HepG2 (cell line): ENCODE data around the gene AP3B1. TPM values are rescaled to one million over a fixed set of nuclear protein-coding genes. Genes with fewer than 3 reads are reported as not detected.

Experiments
- ATAC-seq: fragments of 200-7000 bp; cut with Tn5 transposase; 3 replicates; pipeline ENCODE4 v1.9.1; 2020; ENCODE audit warnings: mild to moderate bottlenecking, moderate library complexity
- BruUV-seq: library from RNA; stranded (reverse); fragments of 400-500 nt; replicated peaks from 2 replicates; lab custom pipeline; 2021; lab: Mats Ljungman, UMichigan
- CTCF ChIA-PET: fragments of 300-600 bp; formaldehyde crosslinking; extraction: SDS; loops from one replicate; lab custom pipeline; 2021; ENCODE audit warnings: low total read pairs, inconsistent platforms, low intra/inter-chr PET ratio; lab: Yijun Ruan, JAX
- POLR2A ChIA-PET: fragments of 350-600 bp; sonication (Branson Sonifier 250); formaldehyde crosslinking; loops from one replicate; lab custom pipeline; 2020; ENCODE audit warnings: antibody characterized with exemption, inconsistent platforms; lab: Yijun Ruan, JAX
- DNase-seq: peaks from one replicate; pipeline ENCODE4 v3.0.0-alpha.2; 2015; ENCODE audit warnings: low spot score
- FAIRE-seq: peaks from 3 replicates; lab custom pipeline; 2011; peaks lifted over from hg19 to GRCh38; lab: Jason Lieb, UNC
- H2AFZ ChIP-seq: one replicate; pipeline ENCODE4 v1.6.1; 2011; ENCODE audit warnings: low read length, inconsistent platforms
- H3K27ac ChIP-seq: fragments of 300-600 bp; 3 replicates; pipeline ENCODE4 v1.8.0; 2011; ENCODE audit warnings: mixed run types, mild to moderate bottlenecking, mixed read lengths, low read length, inconsistent platforms; ENCODE audit not compliant: insufficient read depth; ENCODE audit errors: extremely low read length
- H3K27me3 ChIP-seq, 2 experiments: fragments of 200-600 bp in 1 of 2; 2 replicates in 1 of 2; 3 replicates in 1 of 2; pipeline versions ENCODE4 v1.6.0 to v1.8.0; 2011; ENCODE audit warnings: low read length in 2 of 2, mild to moderate bottlenecking in 2 of 2, moderate library complexity in 2 of 2, inconsistent platforms in 1 of 2; ENCODE audit not compliant: insufficient read depth in 2 of 2, control insufficient read depth in 1 of 2
- H3K36me3 ChIP-seq, 2 experiments: fragments of 200-600 bp in 1 of 2; replicated peaks in 1 of 2; 2 replicates in 1 of 2; 3 replicates in 1 of 2; pipeline versions ENCODE4 v1.5.1 to v1.8.0; 2011; ENCODE audit warnings: low read length in 2 of 2, inconsistent platforms in 1 of 2; ENCODE audit not compliant: insufficient read depth in 2 of 2, control insufficient read depth in 1 of 2
- H3K4me1 ChIP-seq: 2 replicates; pipeline ENCODE4 v1.5.1; 2012; ENCODE audit warnings: low read length, inconsistent platforms; ENCODE audit not compliant: insufficient read depth
- H3K4me2 ChIP-seq: 2 replicates; pipeline ENCODE4 v1.6.0; 2011; ENCODE audit warnings: low read depth, low read length, inconsistent platforms
- H3K4me3 ChIP-seq, 3 experiments: fragments of 200-600 bp in 1 of 3; sonication (generic), shearing (Covaris generic) in 1 of 3; replicated peaks in 1 of 3; 2 replicates each; pipeline ENCODE4 v1.5.1; 2011 to 2016; ENCODE audit warnings: low read length in 3 of 3, inconsistent platforms in 2 of 3, low read depth in 2 of 3, mild to moderate bottlenecking in 2 of 3, control low read depth in 1 of 3, mixed read lengths in 1 of 3; ENCODE audit not compliant: insufficient read depth in 1 of 3
- H3K79me2 ChIP-seq: one replicate; pipeline ENCODE4 v1.6.1; 2011; ENCODE audit warnings: low read length, inconsistent platforms; ENCODE audit not compliant: insufficient read depth
- H3K9ac ChIP-seq: 2 replicates; pipeline ENCODE4 v1.6.0; 2011; ENCODE audit warnings: mild to moderate bottlenecking, low read depth, low read length, inconsistent platforms; ENCODE audit not compliant: insufficient read depth
- H3K9me3 ChIP-seq: 2 replicates; pipeline ENCODE4 v1.5.1; 2012; ENCODE audit warnings: mild to moderate bottlenecking, low read length
- H4K20me1 ChIP-seq: 2 replicates; pipeline ENCODE4 v1.6.0; 2011; ENCODE audit warnings: inconsistent platforms, mild to moderate bottlenecking, low read length, moderate library complexity; ENCODE audit not compliant: insufficient read depth
- FOXK1 ChIP-seq: sonication (generic); formaldehyde crosslinking; IDR thresholded peaks from 2 replicates; pipeline ENCODE4 v1.4.0; 2020; ENCODE audit warnings: low read depth, missing genetic modification reagents, borderline replicate concordance
- FOXP1 ChIP-seq, 2 experiments: fragments of 450-650 bp in 1 of 2; IDR thresholded peaks; 2 replicates each; pipeline ENCODE4 v1.6.1; 2017 to 2018; ENCODE audit warnings: antibody characterized with exemption in 1 of 2
- MXD4 ChIP-seq: IDR thresholded peaks from 2 replicates; pipeline ENCODE4 v1.6.1; 2016; ENCODE audit warnings: mild to moderate bottlenecking, missing biosample characterization, missing genetic modification reagents
- SRSF4 ChIP-seq: fragments of 200-400 bp; formaldehyde crosslinking; IDR thresholded peaks from one replicate; pipeline ENCODE4 v1.6.1; 2018; ENCODE audit warnings: mild to moderate bottlenecking, low read depth, low read length, moderate library complexity; ENCODE audit not compliant: poor library complexity, severe bottlenecking
- ZKSCAN5 ChIP-seq: sonication (generic); formaldehyde crosslinking; IDR thresholded peaks from 2 replicates; pipeline ENCODE4 v1.5.1; 2020; ENCODE audit warnings: mild to moderate bottlenecking, missing genetic modification reagents
- ZNF619 ChIP-seq: sonication (generic); formaldehyde crosslinking; IDR thresholded peaks from 2 replicates; pipeline ENCODE4 v1.4.0; 2020; ENCODE audit warnings: mild to moderate bottlenecking, missing genetic modification reagents
- ZSCAN31 ChIP-seq: sonication (generic); formaldehyde crosslinking; IDR thresholded peaks from 2 replicates; pipeline ENCODE4 v1.5.0; 2020; ENCODE audit warnings: low read depth, mild to moderate bottlenecking, missing genetic modification reagents
- WGBS: methylation state at CpG from one replicate; pipeline ENCODE4 v1.1.6; 2017; ENCODE audit warnings: low lambda C conversion rate; 5-methylcytosine and 5-hydroxymethylcytosine counted together
- in situ Hi-C: cut with HindIII; loops from 2 replicates; pipeline ENCODE4 v1.10.0; 2017; ENCODE audit warnings: low pct_unique_long_range_greater_than_20kb; ENCODE audit not compliant: extremely low pct_ligation_motif_present
- intact Hi-C: fragments of 100-400 bp; cut with micrococcal nuclease; formaldehyde crosslinking; loops from one replicate; pipeline ENCODE4 v1.10.0; 2022; ENCODE audit not compliant: unreplicated experiment
- polyA plus RNA-seq, 8 experiments: library from polyadenylated mRNA; depleted of rRNA in 3 of 8; stranded (reverse) in 7 of 8; unstranded in 1 of 8; fragments of >200 nt; fragmentation: Illumina TruSeq in 4 of 8; extraction: Trizol in 4 of 8; gene quantifications; 2 replicates each; pipeline versions ENCODE4 v1.2.1 to v1.2.3, GENCODE V29; 2011 to 2016; ENCODE audit warnings: low read depth in 4 of 8, missing spikeins in 1 of 8, mixed read lengths in 1 of 8; ENCODE audit not compliant: insufficient read depth in 1 of 8
- total RNA-seq, 5 experiments: library from RNA; depleted of rRNA; stranded (reverse); fragments of >200 nt; fragmentation: Illumina TruSeq; extraction: Trizol; gene quantifications; 2 replicates each; pipeline ENCODE4 v1.2.3, GENCODE V29; 2016; ENCODE audit warnings: low read depth in 1 of 5

The AP3B1 gene
- total and polyA plus RNA-seq, 2 of the 13 experiments (the other 11 are each of a cell fraction or from before 2014, with no cell fraction given): 37.7 to 51.2 TPM

- no peak for TF ChIP-seq SRSF4
- TF ChIP-seq ZNF619: no peak
- no peak for TF ChIP-seq FOXP1 (IDR thresholded peaks at IDR 0.05)
- TF ChIP-seq FOXP1 (CRISPR knock-in tag; IDR thresholded peaks at IDR 0.05): no peak
- TF ChIP-seq ZKSCAN5 (CRISPR knock-in tag): no peak
Observed at GRCh38 chr5:77960305-77960704, 334.2 kb downstream of the AP3B1 start (continued).

GRCh38 chr5:77958642-77959330 lies 335.7 kb downstream of the AP3B1 start:
- ChIA-PET CTCF (no interaction called here), POLR2A (no interaction called here)
- FAIRE-seq (no peak), DNase-seq (no peak), ATAC-seq (no peak)
- 29% methylated on average over 12 of the region's 12 CpGs for WGBS
- H2AFZ ChIP-seq: no peak overlapping the region
- H3K27me3 ChIP-seq: peaks cover 0 to 9% of the 10 kb centered on the region in 2 experiments; a peak in 2 of 5 replicates
- no peak overlapping the region for H3K4me2 ChIP-seq
- TF ChIP-seq MXD4 (CRISPR knock-in tag) (no peak), ZSCAN31 (no peak), FOXK1 (no peak)
- no peaks in the 10 kb centered on the region for H4K20me1 ChIP-seq
- no TSS peak for BruUV-seq
- H3K9me3 ChIP-seq: no peaks in the 10 kb centered on the region
- H3K36me3 ChIP-seq: no peaks in the 10 kb centered on the region
- in situ Hi-C loops: no loop called here
- no peak overlapping the region for H3K27ac ChIP-seq
- no peak overlapping the region for H3K4me3 ChIP-seq
- H3K4me1 ChIP-seq: no peaks in the 10 kb centered on the region
- intact Hi-C loops: no loop called here
- H3K9ac ChIP-seq: no peak overlapping the region
- no peaks in the 10 kb centered on the region for H3K79me2 ChIP-seq
